ENCODE results near the gene TCFL5. TPM values are rescaled to one million over a fixed set of nuclear protein-coding genes. Genes with fewer than 3 reads are reported as not detected.

The TCFL5 gene
- total RNA-seq, 1 donor from 2014 or later, result 8.2 TPM

DNA sequence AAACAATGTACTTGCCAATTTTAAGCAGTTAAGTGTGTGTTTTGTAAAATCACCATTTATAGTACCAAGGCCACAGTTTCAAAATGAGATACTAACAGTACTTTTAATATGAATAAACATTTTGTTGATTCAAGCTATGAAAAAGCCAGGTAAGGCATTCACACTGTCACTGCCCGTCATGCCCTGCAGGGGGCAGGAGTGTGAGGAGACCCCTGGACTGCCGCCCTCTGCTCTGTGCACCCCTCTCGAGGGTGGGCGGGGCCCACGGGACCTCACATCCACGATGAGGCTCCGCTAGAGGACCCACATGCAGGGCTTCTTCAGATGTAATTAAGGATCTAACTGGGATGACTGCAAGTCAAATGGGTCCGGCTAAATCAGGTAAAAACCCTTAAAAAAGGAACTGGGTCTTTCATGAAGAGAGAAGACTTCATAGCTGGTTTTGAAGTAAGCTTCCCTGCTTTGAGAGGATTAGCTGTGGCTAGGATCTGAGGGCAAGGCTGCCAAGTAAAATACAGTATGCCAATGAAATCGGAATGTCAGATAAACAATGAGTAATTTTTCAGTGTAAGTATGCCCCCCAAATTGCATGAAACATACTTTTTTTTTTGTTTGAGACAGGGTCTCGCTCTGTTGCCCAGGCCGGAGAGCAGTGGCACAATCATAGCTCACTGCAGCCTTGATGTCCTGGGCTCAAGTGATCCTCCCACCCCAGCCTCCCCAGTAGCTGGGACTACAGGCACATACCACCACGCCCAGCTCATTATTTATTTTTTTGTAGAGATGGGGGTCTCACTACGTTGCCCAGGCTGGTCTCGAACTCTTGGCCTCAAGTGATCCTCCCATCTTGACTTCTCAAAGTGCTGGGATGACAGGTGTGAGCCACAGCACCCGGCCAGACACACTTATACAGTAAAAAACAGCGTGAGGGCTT is 46.0 kb upstream of the TCFL5 start:
- Histone ChIP-seq H3K9me3 (no peaks in the 10 kb centered on the region), H3K27ac (no peak overlapping the region), H3K4me1 (no peaks in the 10 kb centered on the region), H3K36me3 (peaks cover 100% of the 10 kb centered on the region), H3K4me3 (no peak overlapping the region), H3K27me3 (ENCODE audit: low read depth) (no peaks in the 10 kb centered on the region)
- peak in 1 of 2 donors; percentile 35 for ATAC-seq
- intact Hi-C loops (cut with DNase I), result no loop called here
- peak; percentile 45 for TF ChIP-seq CTCF (IDR thresholded peaks at IDR 0.05)
- peak; percentile 41 for DNase-seq

- no peak for TF ChIP-seq CTCF (IDR thresholded peaks at IDR 0.05)
- ATAC-seq (no peak), DNase-seq (peak; percentile 26)
- Histone ChIP-seq H3K9me3 (no peaks in the 10 kb centered on the region), H3K36me3 (peaks cover 100% of the 10 kb centered on the region), H3K4me1 (no peaks in the 10 kb centered on the region), H3K4me3 (no peak overlapping the region), H3K27me3 (ENCODE audit: low read depth) (no peaks in the 10 kb centered on the region), H3K27ac (no peak overlapping the region)
- intact Hi-C loops (cut with DNase I), result no loop called here
Observed at GRCh38 chr20:62906647-62907375, 45.2 kb upstream of the TCFL5 start.

GRCh38 chr20:62906209-62906608 is 44.6 kb upstream of the TCFL5 start:
- peaks cover 100% of the 10 kb centered on the region for H3K36me3 ChIP-seq
- H3K9me3 ChIP-seq, result no peaks in the 10 kb centered on the region
- no peaks in the 10 kb centered on the region for H3K27me3 ChIP-seq (ENCODE audit: low read depth)
- no peak for TF ChIP-seq CTCF (IDR thresholded peaks at IDR 0.05)
- no peak overlapping the region for H3K27ac ChIP-seq
- intact Hi-C loops (cut with DNase I), result no loop called here
- ATAC-seq, result no peak
- peak; percentile 41 for DNase-seq
- no peaks in the 10 kb centered on the region for H3K4me1 ChIP-seq
- H3K4me3 ChIP-seq, result no peak overlapping the region

- intact Hi-C loops (cut with DNase I), result no loop called here
- DNase-seq, result peak; percentile 27
- H3K36me3 ChIP-seq, result peaks cover 99% of the 10 kb centered on the region
- no peak overlapping the region for H3K27ac ChIP-seq
- ATAC-seq, result no peak
- H3K4me1 ChIP-seq, result peaks cover under 1% of the 10 kb centered on the region
- TF ChIP-seq CTCF (IDR thresholded peaks at IDR 0.05), result no peak
- H3K27me3 ChIP-seq (ENCODE audit: low read depth), result no peaks in the 10 kb centered on the region
- H3K9me3 ChIP-seq, result no peaks in the 10 kb centered on the region
- no peak overlapping the region for H3K4me3 ChIP-seq
Observed at GRCh38 chr20:62905536-62906117, 44.0 kb upstream of the TCFL5 start.

GRCh38 chr20:62902926-62903615 is 41.4 kb upstream of the TCFL5 start:
- peak; percentile 2 for DNase-seq

More at GRCh38 chr20:62902926-62903615, 41.4 kb upstream of the TCFL5 start:
- H3K4me1 ChIP-seq, result peaks cover 19% of the 10 kb centered on the region
- no peaks in the 10 kb centered on the region for H3K9me3 ChIP-seq
- no peak overlapping the region for H3K4me3 ChIP-seq
- H3K36me3 ChIP-seq, result peaks cover 74% of the 10 kb centered on the region
- H3K27me3 ChIP-seq (ENCODE audit: low read depth), result no peaks in the 10 kb centered on the region
- ATAC-seq, result no peak
- TF ChIP-seq CTCF (IDR thresholded peaks at IDR 0.05), result no peak
- intact Hi-C loops (cut with DNase I), result no loop called here
- no peak overlapping the region for H3K27ac ChIP-seq
